K562 (cell line): ENCODE data around the gene DOK3. TPM values are rescaled to one million over a fixed set of nuclear protein-coding genes. Genes with fewer than 3 reads are reported as not detected.

Experiments used
- ARNT ChIP-seq, 2 experiments: fragments of 450-650 bp; IDR thresholded peaks; 2 replicates each; pipeline ENCODE4 v1.6.1; 2016; ENCODE audit warnings: mild to moderate bottlenecking in 1 of 2
- CGGBP1 ChIP-seq: fragments of 250-450 bp; sonication (Bioruptor Pico); IDR thresholded peaks from 2 replicates; pipeline ENCODE4 v1.9.0; 2021; ENCODE audit warnings: mild to moderate bottlenecking
- EP300 ChIP-seq: IDR thresholded peaks from 2 replicates; pipeline ENCODE4 v1.6.1; 2012; ENCODE audit warnings: low read length, improper control_type of control experiment
- HDAC6 ChIP-seq: IDR thresholded peaks from 2 replicates; pipeline ENCODE4 v1.6.1; 2012; ENCODE audit warnings: low read depth, mild to moderate bottlenecking, control low read depth, inconsistent platforms, low read length, moderate library complexity
- HMBOX1 ChIP-seq: sonication (generic); IDR thresholded peaks from 2 replicates; pipeline ENCODE4 v1.6.1; 2016
- PHB2 ChIP-seq: fragments of 450-650 bp; IDR thresholded peaks from 2 replicates; pipeline ENCODE4 v1.6.1; 2017; ENCODE audit warnings: low read depth
- STAT5B ChIP-seq: fragments of 250-450 bp; sonication (Bioruptor Pico); IDR thresholded peaks from 2 replicates; pipeline ENCODE4 v1.8.0; 2021; ENCODE audit warnings: mild to moderate bottlenecking, inconsistent platforms
- TFAM ChIP-seq: fragments of 250-450 bp; sonication (Bioruptor Pico); conservative IDR thresholded peaks from 2 replicates; pipeline ENCODE4 v1.5.0; 2021; ENCODE audit warnings: mild to moderate bottlenecking, moderate library complexity
- THAP7 ChIP-seq: fragments of 250-450 bp; sonication (Bioruptor Pico); IDR thresholded peaks from 2 replicates; pipeline ENCODE4 v1.5.0; 2021
- VEZF1 ChIP-seq: fragments of 200-800 bp; sonication (Bioruptor generic); IDR thresholded peaks from 2 replicates; pipeline ENCODE4 v1.6.1; 2017; ENCODE audit warnings: missing genetic modification characterization, missing compliant biosample characterization
- ZBTB33 ChIP-seq: sonication (generic); formaldehyde crosslinking; IDR thresholded peaks from 2 replicates; pipeline ENCODE4 v1.8.1; 2023; ENCODE audit warnings: mild to moderate bottlenecking, missing genetic modification reagents
- ZBTB43 ChIP-seq: sonication (generic); formaldehyde crosslinking; IDR thresholded peaks from 2 replicates; pipeline ENCODE4 v1.8.0; 2023; ENCODE audit warnings: mild to moderate bottlenecking, missing genetic modification reagents
- ZMIZ1 ChIP-seq, 2 experiments: fragments of 150-350 bp in 1 of 2; IDR thresholded peaks; 2 replicates each; pipeline ENCODE4 v1.6.1; 2012 to 2016; ENCODE audit warnings: low read depth in 2 of 2, low read length in 2 of 2, mild to moderate bottlenecking in 1 of 2, moderate library complexity in 1 of 2
- ZNF121 ChIP-seq: sonication (generic); formaldehyde crosslinking; conservative IDR thresholded peaks from 2 replicates; pipeline ENCODE4 v1.8.0; 2022; ENCODE audit warnings: missing genetic modification reagents
- ZNF197 ChIP-seq: fragments of 200-800 bp; sonication (Bioruptor generic); IDR thresholded peaks from 2 replicates; pipeline ENCODE4 v1.6.1; 2016; ENCODE audit warnings: low read depth, missing genetic modification characterization, missing compliant biosample characterization
- ZNF830 ChIP-seq: fragments of 250-450 bp; sonication (Bioruptor Pico); IDR thresholded peaks from 2 replicates; pipeline ENCODE4 v1.5.0; 2021; ENCODE audit warnings: mild to moderate bottlenecking
- polyA plus RNA-seq, 8 experiments: library from polyadenylated mRNA; depleted of rRNA in 4 of 8; stranded (reverse) in 5 of 8; unstranded in 3 of 8; fragments of >200 nt; fragmentation: Nextera tagmentation in 2 of 8; fragmentation: Illumina TruSeq in 1 of 8; extraction: Ambion mirVana in 2 of 8; extraction: Trizol in 1 of 8; gene quantifications; 2 replicates each; pipeline versions ENCODE4 v1.2.1 to v1.2.3, GENCODE V29; 2011 to 2014; ENCODE audit warnings: inconsistent platforms in 1 of 8, missing spikeins in 1 of 8
- total RNA-seq, 7 experiments: library from RNA; depleted of rRNA in 6 of 7; stranded (reverse); fragments of >200 nt in 6 of 7; fragmentation: Illumina TruSeq in 2 of 7; extraction: Trizol in 2 of 7; gene quantifications; 2 replicates each; pipeline versions ENCODE4 v1.2.1 to v1.2.3, GENCODE V29; 2011 to 2021; ENCODE audit warnings: low replicate concordance in 1 of 7

The DOK3 gene
- total and polyA plus RNA-seq, 9 of the 15 experiments (the other 6 are each of a cell fraction or from before 2014, with no cell fraction given) = 1.3 to 23.0 (median 8.0) TPM

GRCh38 chr5:177478711-177479646, 30.6 kb downstream of the DOK3 start (continued):
- TF ChIP-seq ZBTB33 (CRISPR knock-in tag) = peak; percentile 61
- no peak for TF ChIP-seq HMBOX1
- no peak for TF ChIP-seq STAT5B (CRISPR knock-in tag)
- no peak for TF ChIP-seq ZMIZ1 (IDR thresholded peaks at IDR 0.05; ENCODE audit: low read depth in 2 of 2, low read length in 2 of 2)
- TF ChIP-seq TFAM (CRISPR knock-in tag) = no peak
- TF ChIP-seq VEZF1 (CRISPR knock-in tag) = peak; percentile 67; the same call in 1 of the 2 replicates
- TF ChIP-seq ZNF830 (CRISPR knock-in tag) = no peak
- TF ChIP-seq ARNT (IDR thresholded peaks at IDR 0.05) = no peak
- no peak for TF ChIP-seq ZNF197 (CRISPR knock-in tag)
- TF ChIP-seq THAP7 (CRISPR knock-in tag) = no peak
- no peak for TF ChIP-seq CGGBP1 (CRISPR knock-in tag)
- TF ChIP-seq EP300 = no peak
- TF ChIP-seq ZBTB43 (CRISPR knock-in tag) = no peak
- no peak for TF ChIP-seq ZNF121 (CRISPR knock-in tag)
- TF ChIP-seq HDAC6 = no peak
- TF ChIP-seq PHB2 = no peak
